Measurements from ENCODE around the gene CALHM5. TPM values are rescaled to one million over a fixed set of nuclear protein-coding genes. Genes with fewer than 3 reads are reported as not detected.

CALHM5 gene
- total and polyA plus RNA-seq, 2 of the 4 experiments (the other 2 are of a cell fraction) = 3.3 to 10.8 TPM

Other genes with a start within 250 kb of the CALHM5 start
- 111 and 121 TPM in 2 replicates for gene TSPYL1, start 231.7 kb upstream of the CALHM5 start, total RNA-seq (2012; rRNA removed)
- gene TSPYL1, start 231.7 kb upstream of the CALHM5 start, polyA plus RNA-seq (2012; rRNA removed) = 30.1 and 32.4 TPM in 2 replicates
- 132 and 154 TPM in 2 replicates for gene DSE, start 140.7 kb upstream of the CALHM5 start, total RNA-seq (2012; rRNA removed)
- 43.9 and 48.0 TPM in 2 replicates for gene DSE, start 140.7 kb upstream of the CALHM5 start, polyA plus RNA-seq (2012; rRNA removed)
- 0.72 and 0.83 TPM in 2 replicates for gene CALHM6, start 50.3 kb upstream of the CALHM5 start, total RNA-seq (2012; rRNA removed)
- gene CALHM6, start 50.3 kb upstream of the CALHM5 start, polyA plus RNA-seq (2012; rRNA removed) = 1.1 and 1.5 TPM in 2 replicates
- gene TRAPPC3L, start 34.0 kb downstream of the CALHM5 start, total RNA-seq (2012; rRNA removed) = under 0.01 TPM in 1 of 2 replicates, not detected in the other
- 0.03 TPM in 1 of 2 replicates, not detected in the other for gene TRAPPC3L, start 34.0 kb downstream of the CALHM5 start, polyA plus RNA-seq (2012; rRNA removed)
- not detected in 2 replicates for gene CALHM4, start 42.1 kb downstream of the CALHM5 start, total RNA-seq (2012; rRNA removed)
- gene CALHM4, start 42.1 kb downstream of the CALHM5 start, polyA plus RNA-seq (2012; rRNA removed) = 0.07 and 0.11 TPM in 2 replicates
- 35.8 and 92.8 TPM in 2 replicates for gene RWDD1, start 59.9 kb downstream of the CALHM5 start, total RNA-seq (2012; rRNA removed)
- gene RWDD1, start 59.9 kb downstream of the CALHM5 start, polyA plus RNA-seq (2012; rRNA removed) = 22.8 and 23.6 TPM in 2 replicates
- gene RSPH4A, start 104.8 kb downstream of the CALHM5 start, total RNA-seq (2012; rRNA removed) = under 0.01 and 0.28 TPM in 2 replicates
- gene RSPH4A, start 104.8 kb downstream of the CALHM5 start, polyA plus RNA-seq (2012; rRNA removed) = 0.10 and 0.19 TPM in 2 replicates
- 13.4 and 16.4 TPM in 2 replicates for gene ZUP1, start 157.1 kb downstream of the CALHM5 start, total RNA-seq (2012; rRNA removed)
- 5.5 and 7.3 TPM in 2 replicates for gene ZUP1, start 157.1 kb downstream of the CALHM5 start, polyA plus RNA-seq (2012; rRNA removed)
- 5.9 and 9.4 TPM in 2 replicates for gene KPNA5, start 169.6 kb downstream of the CALHM5 start, total RNA-seq (2012; rRNA removed)
- 1.8 and 2.2 TPM in 2 replicates for gene KPNA5, start 169.6 kb downstream of the CALHM5 start, polyA plus RNA-seq (2012; rRNA removed)